CD4-positive, alpha-beta T cell (primary cell): Measurements from ENCODE around the gene RNF144A. TPM values are rescaled to one million over a fixed set of nuclear protein-coding genes. Genes with fewer than 3 reads are reported as not detected.

ENCODE experiments used
- ATAC-seq: fragments of 200-7000 bp; cut with Tn5 transposase; one replicate; pipeline ENCODE4 v1.10.0; 2022; ENCODE audit warnings: mild to moderate bottlenecking; ENCODE audit not compliant: poor library complexity
- CTCF ChIA-PET: fragments of 350-600 bp; sonication (Branson Sonifier 250); formaldehyde crosslinking; loops from one replicate; lab custom pipeline; 2021; ENCODE audit warnings: antibody characterized with exemption, inconsistent platforms; lab: Charles Lee
- POLR2A ChIA-PET: fragments of 350-600 bp; sonication (Branson Sonifier 250); formaldehyde crosslinking; loops from one replicate; lab custom pipeline; 2021; ENCODE audit warnings: antibody characterized with exemption, inconsistent platforms; lab: Charles Lee
- DNase-seq, 14 experiments: peaks; one replicate each; pipeline ENCODE4 v3.0.0-alpha.2; 2013 to 2020; ENCODE audit warnings: mixed read lengths in 2 of 14
- H3K27ac ChIP-seq, 2 donors: one replicate each; pipeline versions ENCODE4 v1.5.1 to v1.7.0; 2013; ENCODE audit warnings: low read length in 2 of 2, low read depth in 1 of 2, mild to moderate bottlenecking in 1 of 2
- H3K27me3 ChIP-seq, 2 experiments: 1 replicate in 1 of 2; 2 replicates in 1 of 2; pipeline versions ENCODE4 v1.6.1 to v1.7.0; 2013; ENCODE audit warnings: low read length in 2 of 2, control low read depth in 1 of 2, mild to moderate bottlenecking in 1 of 2, moderate library complexity in 1 of 2; ENCODE audit not compliant: insufficient read depth in 2 of 2, control insufficient read depth in 1 of 2
- H3K36me3 ChIP-seq: one replicate; pipeline ENCODE4 v1.6.1; 2013; ENCODE audit warnings: low read length, control low read depth; ENCODE audit not compliant: insufficient read depth
- H3K4me1 ChIP-seq: one replicate; pipeline ENCODE4 v1.6.1; 2013; ENCODE audit warnings: low read length, control low read depth; ENCODE audit not compliant: insufficient read depth
- H3K4me3 ChIP-seq: one replicate; pipeline ENCODE4 v1.5.1; 2013; ENCODE audit warnings: mild to moderate bottlenecking, low read length, moderate library complexity
- H3K9me3 ChIP-seq, 2 experiments: 1 replicate in 1 of 2; 2 replicates in 1 of 2; pipeline versions ENCODE4 v1.6.1 to v1.7.0; 2013; ENCODE audit warnings: low read length in 2 of 2, mild to moderate bottlenecking in 2 of 2, control low read depth in 1 of 2, moderate library complexity in 1 of 2; ENCODE audit not compliant: control insufficient read depth in 1 of 2, insufficient read depth in 1 of 2
- H3K27ac Mint-ChIP-seq: one replicate; pipeline ENCODE4 v1.8.0; 2020; ENCODE audit warnings: mixed read lengths
- H3K27me3 Mint-ChIP-seq: one replicate; pipeline ENCODE4 v1.8.0; 2021; ENCODE audit warnings: mixed read lengths
- H3K36me3 Mint-ChIP-seq: one replicate; pipeline ENCODE4 v1.8.0; 2021; ENCODE audit warnings: low read depth, mixed read lengths
- H3K4me1 Mint-ChIP-seq: one replicate; pipeline ENCODE4 v1.8.0; 2021; ENCODE audit warnings: low read depth, mixed read lengths
- H3K4me3 Mint-ChIP-seq: one replicate; pipeline ENCODE4 v1.8.0; 2020; ENCODE audit warnings: mild to moderate bottlenecking, mixed read lengths
- H3K9me3 Mint-ChIP-seq: one replicate; pipeline ENCODE4 v1.8.0; 2020; ENCODE audit warnings: mixed read lengths
- CTCF ChIP-seq: fragments of 200-600 bp; IDR thresholded peaks from one replicate; pipeline ENCODE4 v1.8.0; 2022; ENCODE audit warnings: antibody characterized with exemption, mild to moderate bottlenecking
- intact Hi-C, 2 experiments: fragments of 100-400 bp; cut with DNase I in 1 of 2; cut with micrococcal nuclease in 1 of 2; formaldehyde crosslinking; loops; one replicate each; pipeline versions ENCODE4 v1.15.1 to v1.9.0; 2023 to 2025; cut with DNase I, micrococcal nuclease
- total RNA-seq, 174 experiments: library from RNA in 2 of 174; stranded (reverse) in 2 of 174; gene quantifications; one replicate each; pipeline ENCODE4 v1.2.3 and lab custom pipeline; 2021 to 2026

The RNF144A gene
- total RNA-seq, 2 experiments from 2014 or later = 39.0 to 40.1 TPM

- ChIA-PET CTCF (no interaction called here), POLR2A (interaction anchor here (0.7 kb wide), 1 partner anchor 8 kb away, joined by 3 read pairs; the partner anchor contains the start of gene RSAD2)
- ATAC-seq = no peak
- DNase-seq = no peak
- Mint-ChIP-seq H3K9me3 (no peaks in the 10 kb centered on the region), H3K27me3 (no peaks in the 10 kb centered on the region), H3K27ac (no peak overlapping the region), H3K4me3 (no peak overlapping the region), H3K36me3 (peaks cover 40% of the 10 kb centered on the region), H3K4me1 (peaks cover 17% of the 10 kb centered on the region)
- no peaks in the 10 kb centered on the region for H3K27me3 ChIP-seq
- H3K36me3 ChIP-seq = peaks cover 4% of the 10 kb centered on the region
- H3K9me3 ChIP-seq = no peaks in the 10 kb centered on the region
- intact Hi-C loops = no loop called here
- H3K27ac ChIP-seq = no peak overlapping the region
- peaks cover 8% of the 10 kb centered on the region for H3K4me1 ChIP-seq
- H3K4me3 ChIP-seq = no peak overlapping the region
- TF ChIP-seq CTCF = no peak
These were observed 31.2 kb upstream of the RNF144A start for GRCh38 chr2:6885968-6886367.

- no peak overlapping the region for H3K27ac Mint-ChIP-seq
- no peak overlapping the region for H3K27ac ChIP-seq
- peaks cover 4% of the 10 kb centered on the region for H3K36me3 ChIP-seq
- H3K4me3 Mint-ChIP-seq = no peak overlapping the region
- H3K4me1 ChIP-seq = no peaks in the 10 kb centered on the region
- DNase-seq (no peak), ATAC-seq (no peak)
- CTCF ChIA-PET = interaction anchor here (1.4 kb wide), 1 partner anchor 9 kb away, joined by 4 read pairs; no protein-coding TSS in a partner anchor
- intact Hi-C loops = no loop called here
- no peaks in the 10 kb centered on the region for H3K9me3 ChIP-seq
- no peaks in the 10 kb centered on the region for H3K9me3 Mint-ChIP-seq
- no peaks in the 10 kb centered on the region for H3K27me3 Mint-ChIP-seq
- H3K27me3 ChIP-seq = no peaks in the 10 kb centered on the region
- POLR2A ChIA-PET = interaction anchor here (1.0 to 1.2 kb wide), 4 partner anchors 9 to 22 kb away, joined by 3 to 5 read pairs (median 4); partner anchors contain the start of gene RSAD2
- H3K4me3 ChIP-seq = no peak overlapping the region
- peaks cover 40% of the 10 kb centered on the region for H3K36me3 Mint-ChIP-seq
- H3K4me1 Mint-ChIP-seq = peaks cover under 1% of the 10 kb centered on the region
- TF ChIP-seq CTCF = no peak
These were observed 29.4 kb upstream of the RNF144A start for GRCh38 chr2:6887751-6888192.

- DNase-seq = no peak
- H3K27ac Mint-ChIP-seq = no peak overlapping the region
- Histone ChIP-seq H3K4me1 (no peaks in the 10 kb centered on the region), H3K9me3 (no peaks in the 10 kb centered on the region), H3K4me3 (no peak overlapping the region), H3K27me3 (no peaks in the 10 kb centered on the region), H3K36me3 (peaks cover 4% of the 10 kb centered on the region), H3K27ac (no peak overlapping the region)
- POLR2A ChIA-PET = interaction anchor here (0.6 kb wide), 1 partner anchor 8 kb away, joined by 5 read pairs; no protein-coding TSS in a partner anchor
- no peaks in the 10 kb centered on the region for H3K4me1 Mint-ChIP-seq
- no peak for ATAC-seq
- TF ChIP-seq CTCF = no peak
- CTCF ChIA-PET = interaction anchor here (1.4 kb wide), 1 partner anchor 8 kb away, joined by 4 read pairs; no protein-coding TSS in a partner anchor
- no peaks in the 10 kb centered on the region for H3K27me3 Mint-ChIP-seq
- H3K36me3 Mint-ChIP-seq = peaks cover 35% of the 10 kb centered on the region
- no peak overlapping the region for H3K4me3 Mint-ChIP-seq
- no peaks in the 10 kb centered on the region for H3K9me3 Mint-ChIP-seq
- intact Hi-C loops = no loop called here
These were observed 28.5 kb upstream of the RNF144A start for GRCh38 chr2:6888724-6889123.
